Measurements from ENCODE around the gene SPAAR. TPM values are rescaled to one million over a fixed set of nuclear protein-coding genes. Genes with fewer than 3 reads are reported as not detected.
A peak's percentile ranks its signal among the peaks of the same experiment; 100 is the strongest.

Gene SPAAR
- total RNA-seq, 1 donor from 2014 or later, result 0.18 TPM

GRCh38 chr9:35944841-35945240 lies 35.6 kb downstream of the SPAAR start:
- no peaks in the 10 kb centered on the region for H3K79me2 ChIP-seq (ENCODE audit: insufficient read depth, low read length)
- H3K4me1 Mint-ChIP-seq (ENCODE audit: low read depth, unreplicated experiment), result peaks cover 19% of the 10 kb centered on the region
- no peaks in the 10 kb centered on the region for H3K9me3 ChIP-seq (ENCODE audit: insufficient read depth, low read depth, low read length)
- no peak overlapping the region for H3K27ac Mint-ChIP-seq (ENCODE audit: unreplicated experiment)
- DNase-seq (ENCODE audit: low read depth), result no peak
- H3K36me3 ChIP-seq (ENCODE audit: insufficient read depth, low read length), result no peaks in the 10 kb centered on the region
- peaks cover 3% of the 10 kb centered on the region for H3K9me3 Mint-ChIP-seq (ENCODE audit: unreplicated experiment)
- H3K27ac ChIP-seq (ENCODE audit: low read depth, low read length), result no peak overlapping the region
- H3K4me3 ChIP-seq (ENCODE audit: insufficient read depth, low read depth, low read length), result no peak overlapping the region
- H3K27me3 ChIP-seq (ENCODE audit: insufficient read depth, low read length), result no peaks in the 10 kb centered on the region
- H3K9ac ChIP-seq (ENCODE audit: low read length), result no peak overlapping the region
- no peaks in the 10 kb centered on the region for H3K4me1 ChIP-seq (ENCODE audit: insufficient read depth, low read length)
- H2AFZ ChIP-seq (ENCODE audit: low read depth, low read length), result no peak overlapping the region
- no peak for TF ChIP-seq EZH2 (IDR thresholded peaks at IDR 0.05; ENCODE audit: insufficient read depth, low read length)
- no peak for TF ChIP-seq CTCF (IDR thresholded peaks at IDR 0.05; ENCODE audit: insufficient read depth, low read depth, low read length)
- no peak overlapping the region for H3K4me3 Mint-ChIP-seq (ENCODE audit: unreplicated experiment)
- no peak for FAIRE-seq
- H3K27me3 Mint-ChIP-seq (ENCODE audit: low read depth, unreplicated experiment), result peaks cover 9% of the 10 kb centered on the region
- H3K36me3 Mint-ChIP-seq (ENCODE audit: low read depth, unreplicated experiment), result no peaks in the 10 kb centered on the region
- H3K4me2 ChIP-seq (ENCODE audit: low read length), result no peak overlapping the region
- no peaks in the 10 kb centered on the region for H4K20me1 ChIP-seq (ENCODE audit: insufficient read depth, low read length)

GRCh38 chr9:35945341-35946018 lies 36.2 kb downstream of the SPAAR start:
- H3K9me3 ChIP-seq (ENCODE audit: insufficient read depth, low read depth, low read length), result no peaks in the 10 kb centered on the region
- Mint-ChIP-seq H3K4me1 (ENCODE audit: low read depth, unreplicated experiment) (peaks cover 16% of the 10 kb centered on the region), H3K27ac (ENCODE audit: unreplicated experiment) (no peak overlapping the region), H3K27me3 (ENCODE audit: low read depth, unreplicated experiment) (peaks cover 9% of the 10 kb centered on the region), H3K36me3 (ENCODE audit: low read depth, unreplicated experiment) (no peaks in the 10 kb centered on the region), H3K9me3 (ENCODE audit: unreplicated experiment) (peaks cover 3% of the 10 kb centered on the region), H3K4me3 (ENCODE audit: unreplicated experiment) (no peak overlapping the region)
- peak overlapping the region; percentile 82 for H2AFZ ChIP-seq (ENCODE audit: low read depth, low read length)
- DNase-seq (ENCODE audit: low read depth) (peak; percentile 58), FAIRE-seq (peak; percentile 82)
- TF ChIP-seq CTCF (IDR thresholded peaks at IDR 0.05; ENCODE audit: insufficient read depth, low read depth, low read length), result peak; percentile 90
- TF ChIP-seq EZH2 (IDR thresholded peaks at IDR 0.05; ENCODE audit: insufficient read depth, low read length), result no peak
- no peaks in the 10 kb centered on the region for H3K4me1 ChIP-seq (ENCODE audit: insufficient read depth, low read length)
- no peak overlapping the region for H3K9ac ChIP-seq (ENCODE audit: low read length)
- H3K79me2 ChIP-seq (ENCODE audit: insufficient read depth, low read length), result no peaks in the 10 kb centered on the region
- no peaks in the 10 kb centered on the region for H4K20me1 ChIP-seq (ENCODE audit: insufficient read depth, low read length)
- no peaks in the 10 kb centered on the region for H3K36me3 ChIP-seq (ENCODE audit: insufficient read depth, low read length)
- no peaks in the 10 kb centered on the region for H3K27me3 ChIP-seq (ENCODE audit: insufficient read depth, low read length)
- H3K27ac ChIP-seq (ENCODE audit: low read depth, low read length), result no peak overlapping the region
- peak overlapping the region; percentile 53 for H3K4me2 ChIP-seq (ENCODE audit: low read length)
- no peak overlapping the region for H3K4me3 ChIP-seq (ENCODE audit: insufficient read depth, low read depth, low read length)

- FAIRE-seq (no peak), DNase-seq (ENCODE audit: low read depth) (no peak)
- H3K4me3 ChIP-seq (ENCODE audit: insufficient read depth, low read depth, low read length), result no peak overlapping the region
- Mint-ChIP-seq H3K36me3 (ENCODE audit: low read depth, unreplicated experiment) (no peaks in the 10 kb centered on the region), H3K4me1 (ENCODE audit: low read depth, unreplicated experiment) (peaks cover 16% of the 10 kb centered on the region), H3K9me3 (ENCODE audit: unreplicated experiment) (peaks cover 3% of the 10 kb centered on the region), H3K27me3 (ENCODE audit: low read depth, unreplicated experiment) (peaks cover 9% of the 10 kb centered on the region), H3K4me3 (ENCODE audit: unreplicated experiment) (no peak overlapping the region), H3K27ac (ENCODE audit: unreplicated experiment) (no peak overlapping the region)
- no peaks in the 10 kb centered on the region for H3K79me2 ChIP-seq (ENCODE audit: insufficient read depth, low read length)
- no peak overlapping the region for H3K27ac ChIP-seq (ENCODE audit: low read depth, low read length)
- H3K9me3 ChIP-seq (ENCODE audit: insufficient read depth, low read depth, low read length), result no peaks in the 10 kb centered on the region
- TF ChIP-seq CTCF (IDR thresholded peaks at IDR 0.05; ENCODE audit: insufficient read depth, low read depth, low read length), result no peak
- no peak for TF ChIP-seq EZH2 (IDR thresholded peaks at IDR 0.05; ENCODE audit: insufficient read depth, low read length)
- H3K4me1 ChIP-seq (ENCODE audit: insufficient read depth, low read length), result no peaks in the 10 kb centered on the region
- no peak overlapping the region for H3K4me2 ChIP-seq (ENCODE audit: low read length)
- H4K20me1 ChIP-seq (ENCODE audit: insufficient read depth, low read length), result no peaks in the 10 kb centered on the region
- no peaks in the 10 kb centered on the region for H3K36me3 ChIP-seq (ENCODE audit: insufficient read depth, low read length)
- no peak overlapping the region for H2AFZ ChIP-seq (ENCODE audit: low read depth, low read length)
- H3K9ac ChIP-seq (ENCODE audit: low read length), result no peak overlapping the region
- H3K27me3 ChIP-seq (ENCODE audit: insufficient read depth, low read length), result no peaks in the 10 kb centered on the region
These were observed 39.2 kb downstream of the SPAAR start for GRCh38 chr9:35948451-35948850.
